H1 (cell line): Measurements from ENCODE around the gene XDH. TPM values are rescaled to one million over a fixed set of nuclear protein-coding genes. Genes with fewer than 3 reads are reported as not detected.

Source experiments
- CTCF ChIA-PET: fragments of 300-600 bp; sonication (Branson Sonifier 250); formaldehyde crosslinking; loops from one replicate; lab custom pipeline; 2021; ENCODE audit not compliant: partially characterized antibody; lab: Charles Lee
- POLR2A ChIA-PET: fragments of 300-600 bp; sonication (Branson Sonifier 250); formaldehyde crosslinking; loops from one replicate; lab custom pipeline; 2021; ENCODE audit warnings: inconsistent platforms; ENCODE audit not compliant: partially characterized antibody; lab: Charles Lee
- DNase-seq, 2 experiments: peaks; one replicate each; pipeline versions ENCODE4 v3.0.0 to v3.0.0-alpha.2; 2010 to 2022; ENCODE audit warnings: low spot score in 2 of 2, low read depth in 1 of 2, mixed read lengths in 1 of 2
- FAIRE-seq: peaks from 2 replicates; lab custom pipeline; 2011; peaks lifted over from hg19 to GRCh38; lab: Jason Lieb, UNC
- H2AFZ ChIP-seq: 2 replicates; pipeline ENCODE4 v1.8.1; 2012; ENCODE audit warnings: low read length, inconsistent platforms
- H2AK5ac ChIP-seq: 2 replicates; pipeline ENCODE4 v1.6.1; 2013; ENCODE audit warnings: low read depth, low read length
- H2BK120ac ChIP-seq: replicated peaks from 2 replicates; pipeline ENCODE3; 2013; ENCODE audit warnings: low read depth, low read length, inconsistent platforms
- H2BK12ac ChIP-seq: 2 replicates; pipeline ENCODE4 v1.6.1; 2013; ENCODE audit warnings: low read depth, low read length
- H2BK15ac ChIP-seq: 2 replicates; pipeline ENCODE4 v1.6.1; 2013; ENCODE audit warnings: low read length
- H2BK20ac ChIP-seq: 2 replicates; pipeline ENCODE4 v1.6.1; 2013; ENCODE audit warnings: low read length
- H2BK5ac ChIP-seq: 2 replicates; pipeline ENCODE4 v1.6.1; 2013; ENCODE audit warnings: low read depth, low read length
- H3K14ac ChIP-seq: 2 replicates; pipeline ENCODE4 v1.6.1; 2013; ENCODE audit warnings: inconsistent platforms; ENCODE audit not compliant: insufficient read length
- H3K18ac ChIP-seq: 2 replicates; pipeline ENCODE4 v1.6.1; 2013; ENCODE audit warnings: low read length; ENCODE audit errors: extremely low read depth
- H3K23ac ChIP-seq: 2 replicates; pipeline ENCODE4 v1.6.1; 2013; ENCODE audit warnings: inconsistent platforms; ENCODE audit not compliant: insufficient read length
- H3K23me2 ChIP-seq: 2 replicates; pipeline ENCODE4 v1.6.1; 2013; ENCODE audit warnings: low read depth, low read length
- H3K27ac ChIP-seq: 2 replicates; pipeline ENCODE4 v1.6.1; 2011; ENCODE audit warnings: low read depth, low read length, inconsistent platforms
- H3K27me3 ChIP-seq, 4 experiments: replicated peaks in 1 of 4; 1 replicate in 1 of 4; 2 replicates in 3 of 4; pipeline versions ENCODE4 v1.6.1 to v1.8.1; 2011 to 2013; ENCODE audit warnings: low read length in 3 of 4, mild to moderate bottlenecking in 3 of 4, inconsistent platforms in 2 of 4, mixed read lengths in 2 of 4, moderate library complexity in 1 of 4; ENCODE audit not compliant: control insufficient read depth in 3 of 4, insufficient read depth in 3 of 4; ENCODE audit errors: extremely low read depth in 1 of 4
- H3K36me3 ChIP-seq, 4 experiments: 2 replicates each; pipeline versions ENCODE4 v1.6.1 to v1.8.1; 2011 to 2013; ENCODE audit warnings: mild to moderate bottlenecking in 4 of 4, low read length in 3 of 4, moderate library complexity in 2 of 4, control low read depth in 1 of 4, inconsistent platforms in 1 of 4; ENCODE audit not compliant: insufficient read depth in 4 of 4, control insufficient read depth in 2 of 4
- H3K4ac ChIP-seq: replicated peaks from 2 replicates; pipeline ENCODE3; 2013; ENCODE audit warnings: low read length, low read depth, mixed read lengths, inconsistent platforms; ENCODE audit not compliant: insufficient read length
- H3K4me1 ChIP-seq, 4 experiments: replicated peaks in 1 of 4; 1 replicate in 1 of 4; 2 replicates in 3 of 4; pipeline versions ENCODE4 v1.6.1 to v1.8.1; 2011 to 2013; ENCODE audit warnings: low read length in 3 of 4, inconsistent platforms in 2 of 4, mixed read lengths in 1 of 4; ENCODE audit not compliant: insufficient read depth in 4 of 4, control insufficient read depth in 3 of 4
- H3K4me2 ChIP-seq, 2 experiments: 2 replicates each; pipeline versions ENCODE4 v1.6.1 to v1.8.1; 2011 to 2013; ENCODE audit warnings: low read depth in 2 of 2, low read length in 2 of 2, control low read depth in 1 of 2, inconsistent platforms in 1 of 2, mild to moderate bottlenecking in 1 of 2; ENCODE audit not compliant: insufficient read depth in 1 of 2
- H3K4me3 ChIP-seq, 4 experiments: fragments of 200-600, 300-600 bp in 1 of 4; sonication (generic), shearing (Covaris generic), sonication (Bioruptor Twin) in 1 of 4; 2 replicates each; pipeline versions ENCODE4 v1.5.1 to v1.8.1; 2011 to 2016; ENCODE audit warnings: low read length in 4 of 4, low read depth in 3 of 4, control low read depth in 2 of 4, inconsistent platforms in 2 of 4, mild to moderate bottlenecking in 2 of 4, mixed read lengths in 1 of 4, moderate library complexity in 1 of 4; ENCODE audit not compliant: insufficient read depth in 2 of 4; ENCODE audit errors: extremely low read depth in 1 of 4
- H3K56ac ChIP-seq: replicated peaks from 2 replicates; pipeline ENCODE3; 2013; ENCODE audit warnings: low read depth, mild to moderate bottlenecking, mixed read lengths, low read length, inconsistent platforms; ENCODE audit not compliant: insufficient read length
- H3K79me1 ChIP-seq: 2 replicates; pipeline ENCODE4 v1.6.1; 2013; ENCODE audit warnings: low read depth, low read length, control low read depth
- H3K79me2 ChIP-seq, 2 experiments: 2 replicates each; pipeline versions ENCODE4 v1.6.1 to v1.8.1; 2012 to 2013; ENCODE audit warnings: low read length in 2 of 2, mild to moderate bottlenecking in 2 of 2, inconsistent platforms in 1 of 2; ENCODE audit not compliant: insufficient read depth in 2 of 2, control insufficient read depth in 1 of 2
- H3K9ac ChIP-seq, 4 experiments: replicated peaks in 1 of 4; 1 replicate in 1 of 4; 2 replicates in 3 of 4; pipeline versions ENCODE4 v1.6.1 to v1.8.1; 2011 to 2013; ENCODE audit warnings: low read depth in 3 of 4, low read length in 3 of 4, control low read depth in 2 of 4, mild to moderate bottlenecking in 2 of 4, moderate library complexity in 2 of 4, inconsistent platforms in 1 of 4; ENCODE audit errors: extremely low read depth in 1 of 4
- H3K9me3 ChIP-seq, 2 experiments: 2 replicates each; pipeline versions ENCODE4 v1.6.1 to v1.8.1; 2012 to 2013; ENCODE audit warnings: mild to moderate bottlenecking in 2 of 2, moderate library complexity in 2 of 2, control low read depth in 1 of 2, inconsistent platforms in 1 of 2, low read depth in 1 of 2, low read length in 1 of 2, mixed read lengths in 1 of 2; ENCODE audit not compliant: insufficient read depth in 2 of 2
- H4K20me1 ChIP-seq, 2 experiments: replicated peaks in 1 of 2; 2 replicates each; pipeline versions ENCODE3 to v1.8.1; 2011 to 2013; ENCODE audit warnings: inconsistent platforms in 2 of 2, low read length in 2 of 2, mild to moderate bottlenecking in 1 of 2; ENCODE audit not compliant: insufficient read depth in 2 of 2, control insufficient read depth in 1 of 2
- H4K5ac ChIP-seq: 2 replicates; pipeline ENCODE4 v1.6.1; 2013; ENCODE audit warnings: low read length, low read depth, mixed read lengths, inconsistent platforms; ENCODE audit not compliant: insufficient read length
- H4K8ac ChIP-seq: 2 replicates; pipeline ENCODE4 v1.8.0; 2013; ENCODE audit warnings: mild to moderate bottlenecking, moderate library complexity, low read length, inconsistent platforms; ENCODE audit not compliant: insufficient read depth; ENCODE audit errors: extremely low read depth
- H4K91ac ChIP-seq: replicated peaks from 2 replicates; pipeline ENCODE3; 2013; ENCODE audit warnings: low read length, mixed read lengths, inconsistent platforms; ENCODE audit not compliant: insufficient read length
- BCL11A ChIP-seq, 2 experiments: IDR thresholded peaks; one replicate each; pipeline ENCODE4 v1.6.1; 2011; ENCODE audit warnings: low read depth in 2 of 2, low read length in 2 of 2, mild to moderate bottlenecking in 2 of 2
- CEBPB ChIP-seq: IDR thresholded peaks from 2 replicates; pipeline ENCODE4 v1.6.1; 2012; ENCODE audit warnings: low read depth, low read length
- CHD1 ChIP-seq: IDR thresholded peaks from 2 replicates; pipeline ENCODE4 v1.6.1; 2012; ENCODE audit warnings: low read depth, low read length, improper control_type of control experiment
- CREB1 ChIP-seq: IDR thresholded peaks from 2 replicates; pipeline ENCODE4 v1.6.1; 2012; ENCODE audit warnings: inconsistent platforms
- JUN ChIP-seq: IDR thresholded peaks from 2 replicates; pipeline ENCODE4 v1.6.1; 2011; ENCODE audit warnings: low read depth, mild to moderate bottlenecking, improper control_type of control experiment, low read length
- JUND ChIP-seq: IDR thresholded peaks from 2 replicates; pipeline ENCODE4 v1.6.1; 2011; ENCODE audit warnings: mild to moderate bottlenecking, improper control_type of control experiment, low read length
- KDM5A ChIP-seq: fragments of 200-600 bp; IDR thresholded peaks from 2 replicates; pipeline ENCODE4 v1.7.1; 2012; ENCODE audit warnings: mild to moderate bottlenecking, low read length, inconsistent platforms, mixed read lengths
- POLR2AphosphoS5 ChIP-seq: IDR thresholded peaks from 2 replicates; pipeline ENCODE4 v1.6.1; 2011; ENCODE audit warnings: low read depth, low read length
- RAD21 ChIP-seq, 2 experiments: IDR thresholded peaks in 1 of 2; conservative IDR thresholded peaks in 1 of 2; 2 replicates each; pipeline ENCODE4 v1.6.1; 2011; ENCODE audit warnings: low read depth in 2 of 2, low read length in 2 of 2, improper control_type of control experiment in 1 of 2, inconsistent platforms in 1 of 2, mild to moderate bottlenecking in 1 of 2, moderate library complexity in 1 of 2
- RXRA ChIP-seq: IDR thresholded peaks from 2 replicates; pipeline ENCODE4 v1.6.1; 2011; ENCODE audit warnings: low read depth, mild to moderate bottlenecking, low read length, moderate library complexity; ENCODE audit not compliant: insufficient read depth
- SIRT6 ChIP-seq: IDR thresholded peaks from one replicate; pipeline ENCODE4 v1.7.1; 2012; ENCODE audit warnings: low read length, inconsistent platforms
- SP4 ChIP-seq: IDR thresholded peaks from 2 replicates; pipeline ENCODE4 v1.6.1; 2012; ENCODE audit warnings: low read length, inconsistent platforms
- YY1 ChIP-seq: IDR thresholded peaks from 2 replicates; pipeline ENCODE4 v1.6.1; 2011; ENCODE audit warnings: low read depth, mild to moderate bottlenecking, low read length
- ZNF274 ChIP-seq: IDR thresholded peaks from 2 replicates; pipeline ENCODE4 v1.7.0; 2012; ENCODE audit warnings: low read length, borderline replicate concordance; ENCODE audit errors: extremely low read depth
- WGBS, 2 experiments: shearing (Covaris generic) in 1 of 2; methylation state at CpG; one replicate each; pipeline versions ENCODE4 v1.1.6 to v1.1.7; 2013 to 2015; ENCODE audit warnings: low lambda C conversion rate in 2 of 2, mixed read lengths in 2 of 2, inconsistent platforms in 1 of 2, low coverage in 1 of 2, missing lambda C conversion rate in 1 of 2; ENCODE audit not compliant: insufficient replicate concordance in 2 of 2, insufficient coverage in 1 of 2, insufficient read length in 1 of 2; ENCODE audit errors: extremely low coverage in 1 of 2, missing lambda C conversion rate in 1 of 2; 5-methylcytosine and 5-hydroxymethylcytosine counted together
- polyA plus RNA-seq, 7 experiments: library from polyadenylated mRNA; depleted of rRNA in 3 of 7; stranded (reverse) in 5 of 7; unstranded in 2 of 7; fragments of >200 nt in 5 of 7; fragments of 200-250 nt in 2 of 7; gene quantifications; 1 replicate in 5 of 7; 2 replicates in 1 of 7; 4 replicates in 1 of 7; pipeline versions ENCODE4 v1.2.1 to v1.2.3, GENCODE V29; 2011 to 2013; ENCODE audit warnings: missing spikeins in 2 of 7, mixed read lengths in 2 of 7
- total RNA-seq: library from RNA; stranded (reverse); fragmentation: NEBNext Ultra II Directional; extraction: Animal tissue kit (Norgen Biotek cat#: 25700); gene quantifications from 2 replicates; pipeline ENCODE4 v1.2.1, GENCODE V29; 2021
- TF ChIP-seq, protein P1 (sequence below): IDR thresholded peaks from 2 replicates; pipeline ENCODE4 v1.6.1; 2011; ENCODE audit warnings: low read length, improper control_type of control experiment

XDH gene
- total and polyA plus RNA-seq, 2 of the 8 experiments (the other 6 are each of a cell fraction or from before 2014, with no cell fraction given), result 0.68 to 1.2 TPM

- 79% methylated on average over 2 of the region's 2 CpGs; no CpG with 5 or more reads in 1 of the 2 experiments for WGBS, 2 experiments
- CTCF ChIA-PET, result interaction anchor here (0.6 kb wide), 1 partner anchor 753 kb away, joined by 3 read pairs; no protein-coding TSS in a partner anchor
- Histone ChIP-seq H2BK20ac (no peak overlapping the region), H4K8ac (no peak overlapping the region), H3K9ac (no peak overlapping the region), H3K14ac (no peak overlapping the region), H2AK5ac (no peak overlapping the region), H3K79me2 (no peaks in the 10 kb centered on the region), H3K36me3 (no peaks in the 10 kb centered on the region), H3K23ac (no peak overlapping the region), H3K4ac (no peak overlapping the region), H3K4me1 (peaks cover 0 to 8% (median 0%) of the 10 kb centered on the region in 4 experiments; a peak in 1 of 7 replicates), H2BK15ac (no peak overlapping the region), H3K9me3 (peaks cover 12 to 30% of the 10 kb centered on the region in 2 experiments; a peak in 3 of 4 replicates), H2BK120ac (no peak overlapping the region), H2BK12ac (no peak overlapping the region), H3K79me1 (no peaks in the 10 kb centered on the region), H3K18ac (no peak overlapping the region), H3K27ac (no peak overlapping the region), H4K20me1 (no peaks in the 10 kb centered on the region), H4K5ac (no peak overlapping the region), H3K56ac (no peak overlapping the region), H2AFZ (no peak overlapping the region), H4K91ac (no peak overlapping the region), H2BK5ac (no peak overlapping the region), H3K4me3 (no peak overlapping the region), H3K23me2 (no peaks in the 10 kb centered on the region), H3K27me3 (no peaks in the 10 kb centered on the region), H3K4me2 (no peak overlapping the region)
- POLR2A ChIA-PET, result no interaction called here
- FAIRE-seq, result no peak
- no peak for DNase-seq
- TF ChIP-seq ZNF274 (no peak), JUND (no peak), RAD21 (IDR thresholded peaks at IDR 0.05 in 1 of 2, conservative IDR thresholded peaks at IDR 0.05 in 1 of 2; ENCODE audit: low read depth in 2 of 2, low read length in 2 of 2) (no peak), RXRA (no peak), CREB1 (no peak), JUN (no peak), POLR2AphosphoS5 (no peak), CEBPB (no peak), SP4 (no peak), SIRT6 (no peak), CHD1 (no peak), YY1 (no peak), BCL11A (IDR thresholded peaks at IDR 0.05; ENCODE audit: low read depth in 2 of 2, low read length in 2 of 2) (no peak), KDM5A (no peak)
- TF ChIP-seq, protein P1, sequence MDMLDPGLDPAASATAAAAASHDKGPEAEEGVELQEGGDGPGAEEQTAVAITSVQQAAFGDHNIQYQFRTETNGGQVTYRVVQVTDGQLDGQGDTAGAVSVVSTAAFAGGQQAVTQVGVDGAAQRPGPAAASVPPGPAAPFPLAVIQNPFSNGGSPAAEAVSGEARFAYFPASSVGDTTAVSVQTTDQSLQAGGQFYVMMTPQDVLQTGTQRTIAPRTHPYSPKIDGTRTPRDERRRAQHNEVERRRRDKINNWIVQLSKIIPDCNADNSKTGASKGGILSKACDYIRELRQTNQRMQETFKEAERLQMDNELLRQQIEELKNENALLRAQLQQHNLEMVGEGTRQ, result no peak
Observed at GRCh38 chr2:31398881-31399280, 15.7 kb downstream of the XDH start.
